Neural crest cell (in vitro differentiated cells): ENCODE results near the gene SF1. TPM values are rescaled to one million over a fixed set of nuclear protein-coding genes. Genes with fewer than 3 reads are reported as not detected.

Experiments used
- DNase-seq: peaks from one replicate; pipeline ENCODE4 v3.0.0; 2021; ENCODE audit warnings: low read depth, mixed read lengths, low spot score
- H3K27ac Mint-ChIP-seq: one replicate; pipeline ENCODE4 v1.8.0; 2021; ENCODE audit warnings: mild to moderate bottlenecking, mixed read lengths; ENCODE audit not compliant: unreplicated experiment
- H3K27me3 Mint-ChIP-seq: 2 replicates; pipeline ENCODE4 v1.8.0; 2021; ENCODE audit warnings: low read depth, mild to moderate bottlenecking, mixed read lengths
- H3K36me3 Mint-ChIP-seq: 2 replicates; pipeline ENCODE4 v1.8.0; 2021; ENCODE audit warnings: low read depth, mild to moderate bottlenecking, mixed read lengths
- H3K4me1 Mint-ChIP-seq: 2 replicates; pipeline ENCODE4 v1.8.0; 2021; ENCODE audit warnings: mixed read lengths
- H3K4me3 Mint-ChIP-seq: one replicate; pipeline ENCODE4 v1.8.0; 2021; ENCODE audit warnings: mild to moderate bottlenecking, mixed read lengths
- H3K9me3 Mint-ChIP-seq: 2 replicates; pipeline ENCODE4 v1.8.0; 2021; ENCODE audit warnings: mixed read lengths
- total RNA-seq: library from RNA; stranded (reverse); gene quantifications from 2 replicates; pipeline ENCODE4 v1.2.1, GENCODE V29; 2021
- TF ChIP-seq, protein P1 (sequence below): fragments of 200-600 bp; sonication (generic); conservative IDR thresholded peaks from 2 replicates; pipeline ENCODE4 v1.5.0; 2021; ENCODE audit warnings: antibody characterized with exemption, mild to moderate bottlenecking

Gene SF1
- total RNA-seq, 1 donor from 2014 or later, result 592 TPM

DNA sequence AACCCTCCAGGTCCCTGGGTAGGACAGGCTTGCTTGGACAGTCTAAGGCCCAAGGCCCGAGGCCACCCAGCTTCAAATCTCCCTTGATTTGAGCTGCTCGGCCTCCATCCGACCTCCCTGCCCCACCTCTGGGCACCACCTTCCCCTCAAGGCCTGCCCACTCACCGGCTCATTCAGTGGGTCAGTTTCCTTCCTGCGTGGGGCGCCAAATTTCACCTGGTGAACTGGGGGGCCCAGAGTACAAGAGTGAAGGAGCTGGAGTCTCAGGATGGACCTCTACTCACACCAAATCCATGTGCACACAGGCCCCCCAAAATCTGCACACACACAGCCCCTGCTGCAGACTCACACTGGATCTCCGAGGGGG lies 20.9 kb upstream of the SF1 start:
- H3K4me1 Mint-ChIP-seq, result peaks cover 10% of the 10 kb centered on the region

DNA sequence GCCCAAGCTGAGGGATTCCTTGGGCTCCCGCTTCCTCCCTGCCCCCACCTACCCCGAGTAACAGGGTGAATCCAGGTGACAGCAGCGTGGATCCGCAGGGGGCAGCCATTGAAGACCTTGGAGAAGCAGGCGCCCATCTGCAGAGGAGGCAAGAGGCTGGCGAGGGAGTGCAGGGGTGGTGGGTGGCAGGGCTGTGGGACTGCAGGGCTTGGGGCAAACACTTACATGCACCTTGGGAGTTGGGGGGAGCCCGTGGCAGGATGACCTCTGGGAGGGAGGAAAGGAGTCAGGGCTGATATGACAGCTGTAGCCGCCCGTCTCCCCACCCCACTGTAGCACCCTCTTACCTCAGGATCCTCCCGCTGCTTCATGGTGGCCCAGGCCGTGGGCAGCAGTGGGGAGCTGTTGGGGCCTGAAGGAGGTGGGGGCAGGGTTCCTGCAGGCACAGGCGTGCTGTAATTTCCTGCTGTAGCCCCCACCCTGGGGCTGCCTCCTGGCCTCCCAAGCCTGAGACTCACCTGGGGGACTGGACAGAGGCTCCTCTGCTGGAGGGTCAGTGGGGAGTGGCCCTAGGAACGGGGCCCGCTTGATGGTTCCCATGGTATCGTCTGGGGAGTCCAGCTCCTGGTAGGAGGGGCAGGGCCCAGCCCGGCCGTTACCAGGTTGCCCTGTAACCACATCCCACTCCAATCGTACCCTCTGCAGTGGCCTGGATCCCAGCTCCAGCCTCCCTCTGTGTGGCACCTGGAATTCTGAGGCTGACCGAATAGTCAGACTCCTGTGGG lies 18.6 kb upstream of the SF1 start:
- H3K4me3 Mint-ChIP-seq, result no peak overlapping the region

More for the DNA sequence above, 20.9 kb upstream of the SF1 start:
- H3K9me3 Mint-ChIP-seq, result no peaks in the 10 kb centered on the region
- H3K36me3 Mint-ChIP-seq, result no peaks in the 10 kb centered on the region
- TF ChIP-seq, protein P1, sequence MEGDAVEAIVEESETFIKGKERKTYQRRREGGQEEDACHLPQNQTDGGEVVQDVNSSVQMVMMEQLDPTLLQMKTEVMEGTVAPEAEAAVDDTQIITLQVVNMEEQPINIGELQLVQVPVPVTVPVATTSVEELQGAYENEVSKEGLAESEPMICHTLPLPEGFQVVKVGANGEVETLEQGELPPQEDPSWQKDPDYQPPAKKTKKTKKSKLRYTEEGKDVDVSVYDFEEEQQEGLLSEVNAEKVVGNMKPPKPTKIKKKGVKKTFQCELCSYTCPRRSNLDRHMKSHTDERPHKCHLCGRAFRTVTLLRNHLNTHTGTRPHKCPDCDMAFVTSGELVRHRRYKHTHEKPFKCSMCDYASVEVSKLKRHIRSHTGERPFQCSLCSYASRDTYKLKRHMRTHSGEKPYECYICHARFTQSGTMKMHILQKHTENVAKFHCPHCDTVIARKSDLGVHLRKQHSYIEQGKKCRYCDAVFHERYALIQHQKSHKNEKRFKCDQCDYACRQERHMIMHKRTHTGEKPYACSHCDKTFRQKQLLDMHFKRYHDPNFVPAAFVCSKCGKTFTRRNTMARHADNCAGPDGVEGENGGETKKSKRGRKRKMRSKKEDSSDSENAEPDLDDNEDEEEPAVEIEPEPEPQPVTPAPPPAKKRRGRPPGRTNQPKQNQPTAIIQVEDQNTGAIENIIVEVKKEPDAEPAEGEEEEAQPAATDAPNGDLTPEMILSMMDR, result no peak
- no peak overlapping the region for H3K27ac Mint-ChIP-seq
- no peak for DNase-seq
- H3K27me3 Mint-ChIP-seq, result no peaks in the 10 kb centered on the region
- H3K4me3 Mint-ChIP-seq, result no peak overlapping the region

DNA sequence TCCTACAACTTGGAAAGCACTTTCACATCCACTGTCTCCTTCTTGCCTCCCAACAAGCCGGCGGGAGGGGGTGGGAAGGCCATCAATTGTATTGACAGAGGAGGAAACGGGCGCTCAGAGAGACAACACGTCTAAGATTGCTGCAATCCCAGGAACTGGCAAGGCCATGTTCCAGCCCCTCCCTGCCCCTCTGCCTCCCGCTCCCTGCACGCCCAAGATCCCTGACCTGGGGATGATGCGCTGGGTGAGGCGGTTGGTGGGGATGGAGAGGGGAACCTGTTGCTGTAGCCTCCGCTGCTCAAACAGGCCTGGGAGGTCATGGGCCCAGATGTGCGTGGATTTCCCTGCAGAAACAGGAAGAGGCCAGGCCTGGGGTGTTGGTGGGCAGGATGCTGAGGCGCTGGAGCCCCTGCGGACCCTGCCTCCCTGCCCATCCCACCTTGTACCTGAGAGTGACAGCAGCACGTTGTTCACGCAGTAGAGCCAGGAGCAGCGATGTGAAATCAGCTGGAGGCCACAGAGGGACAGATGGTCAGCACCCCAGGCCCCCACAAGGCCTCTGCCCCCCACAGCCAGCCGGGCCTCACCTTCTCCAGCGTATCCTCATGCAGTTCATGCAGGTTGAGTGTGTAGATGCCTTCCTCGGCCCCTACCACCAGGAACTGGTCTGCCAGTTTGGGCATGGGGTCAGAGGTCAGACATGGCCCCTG lies 17.9 kb upstream of the SF1 start:
- H3K27me3 Mint-ChIP-seq, result no peaks in the 10 kb centered on the region
- no peaks in the 10 kb centered on the region for H3K9me3 Mint-ChIP-seq
- TF ChIP-seq, protein P1, result no peak
- H3K36me3 Mint-ChIP-seq, result no peaks in the 10 kb centered on the region
- H3K4me3 Mint-ChIP-seq, result no peak overlapping the region
- H3K27ac Mint-ChIP-seq, result no peak overlapping the region
- no peaks in the 10 kb centered on the region for H3K4me1 Mint-ChIP-seq
- no peak for DNase-seq

More for the DNA sequence above, 18.6 kb upstream of the SF1 start:
- Mint-ChIP-seq H3K4me1 (no peaks in the 10 kb centered on the region), H3K36me3 (no peaks in the 10 kb centered on the region), H3K9me3 (no peaks in the 10 kb centered on the region), H3K27ac (no peak overlapping the region), H3K27me3 (no peaks in the 10 kb centered on the region)
- no peak for DNase-seq
- TF ChIP-seq, protein P1, result no peak

DNA sequence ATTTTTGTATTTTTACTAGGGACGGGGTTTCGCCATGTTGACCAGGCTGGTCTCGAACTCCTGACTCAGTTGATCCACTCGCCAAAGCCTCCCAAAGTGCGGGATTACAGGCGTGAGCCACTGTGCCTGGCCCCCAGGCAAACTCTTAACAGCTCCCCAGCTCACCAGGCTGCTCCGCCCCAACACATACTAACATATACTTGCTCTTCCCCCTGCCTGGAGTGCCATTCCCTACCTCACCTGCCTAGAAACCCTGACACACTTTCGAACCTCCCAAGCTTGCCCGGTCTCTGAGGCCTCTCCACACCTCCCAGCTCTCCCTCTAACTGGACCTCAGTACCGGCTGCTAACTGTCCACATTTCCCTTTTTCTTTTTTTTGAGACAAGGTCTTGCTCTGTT lies 16.2 kb upstream of the SF1 start:
- Mint-ChIP-seq H3K4me3 (no peak overlapping the region), H3K9me3 (no peaks in the 10 kb centered on the region), H3K4me1 (no peaks in the 10 kb centered on the region), H3K36me3 (no peaks in the 10 kb centered on the region), H3K27ac (no peak overlapping the region), H3K27me3 (no peaks in the 10 kb centered on the region)
- DNase-seq, result no peak
- TF ChIP-seq, protein P1, result no peak

DNA sequence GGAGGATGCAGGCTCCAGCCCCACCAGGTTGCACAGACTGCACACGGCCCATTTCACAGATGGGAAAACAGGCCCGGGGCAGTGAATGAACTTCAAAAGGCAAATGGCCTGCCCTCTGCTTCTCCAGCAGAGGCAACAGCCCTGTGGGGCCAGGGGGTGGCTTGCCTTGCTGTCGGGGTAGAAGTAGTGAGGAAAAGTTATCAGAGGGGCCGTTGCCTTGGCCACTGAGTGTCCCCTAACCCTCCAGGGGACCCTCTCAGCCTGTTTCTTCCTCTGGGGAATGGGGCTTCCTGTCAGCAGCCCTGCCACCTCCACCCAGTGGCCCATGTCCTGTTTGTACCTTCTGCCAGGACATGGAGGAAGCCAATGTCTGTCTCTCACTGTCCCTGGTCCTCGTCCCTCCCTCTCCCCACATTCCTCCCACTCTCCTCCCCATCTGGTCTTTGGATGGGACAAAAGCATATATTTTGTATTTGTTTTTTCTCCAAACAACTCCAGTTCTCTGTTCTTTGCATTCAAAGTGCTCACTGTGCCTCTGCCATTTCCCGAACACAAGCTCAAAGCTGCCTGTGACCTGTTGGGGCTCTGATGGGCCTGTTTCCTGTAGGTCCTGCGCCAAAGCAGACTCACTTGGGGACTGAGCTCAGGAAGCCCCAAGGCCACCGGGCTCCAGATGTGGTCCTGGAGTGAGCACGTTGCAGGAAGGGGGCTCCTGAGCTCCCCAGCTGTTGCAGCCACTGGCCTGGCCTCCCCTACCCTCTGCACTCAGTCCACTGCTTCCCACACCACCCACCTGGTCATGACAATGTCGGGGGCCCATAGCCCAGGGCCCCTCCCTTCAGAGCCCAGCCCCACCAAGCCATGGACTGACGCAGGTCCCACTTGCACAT lies 15.2 kb upstream of the SF1 start:
- Mint-ChIP-seq H3K27me3 (no peaks in the 10 kb centered on the region), H3K4me1 (no peaks in the 10 kb centered on the region), H3K36me3 (no peaks in the 10 kb centered on the region), H3K9me3 (no peaks in the 10 kb centered on the region), H3K27ac (no peak overlapping the region), H3K4me3 (no peak overlapping the region)
- no peak for DNase-seq
- TF ChIP-seq, protein P1, result no peak
